HG02571 (cell line): ENCODE results near the gene OCIAD2.
"Not testable (repeated sequence)": the region's sequence is repeated elsewhere in the genome, so short reads cannot be mapped to it uniquely, and the experiment has no call there.

Source experiments
- ATAC-seq: cut with Tn5 transposase; IDR thresholded peaks from one replicate; pipeline ENCODE4 v1.9.1; 2021; ENCODE audit warnings: mild to moderate bottlenecking, moderate library complexity; ENCODE audit not compliant: unreplicated experiment

The OCIAD2 gene

DNA sequence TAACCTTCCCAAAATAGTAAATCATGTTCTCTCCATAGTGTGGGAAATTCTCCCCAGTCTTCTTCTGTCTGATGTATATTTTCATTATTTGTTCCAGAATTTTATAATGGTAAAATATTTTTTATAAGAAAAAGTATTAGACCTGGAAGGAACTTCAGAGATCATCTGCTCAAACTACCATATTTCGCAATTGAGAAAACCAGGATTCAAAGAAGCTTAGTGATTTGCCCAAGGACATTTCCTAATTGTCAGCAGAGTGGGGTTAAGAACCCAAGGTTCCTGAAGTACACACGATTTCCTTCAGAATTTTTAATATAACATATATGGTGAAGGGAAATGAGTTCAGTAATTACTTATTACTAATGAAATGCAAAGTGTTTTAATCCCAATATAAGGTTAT lies 51.6 kb downstream of the OCIAD2 start:
- no peak for ATAC-seq

DNA sequence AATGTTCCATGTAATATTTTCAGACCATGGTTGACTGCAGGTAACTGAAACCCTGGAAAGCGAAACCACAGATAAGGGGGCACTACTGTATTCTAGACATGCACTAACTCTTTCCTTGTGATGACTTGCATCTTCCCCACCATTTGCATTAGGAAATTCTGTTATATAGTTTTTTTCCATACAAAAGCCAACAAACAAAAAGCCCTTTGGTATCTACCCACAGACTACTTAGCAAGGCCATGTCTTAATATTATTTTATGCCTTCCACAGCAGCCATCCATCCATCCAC lies 52.2 kb downstream of the OCIAD2 start:
- no peak for ATAC-seq

DNA sequence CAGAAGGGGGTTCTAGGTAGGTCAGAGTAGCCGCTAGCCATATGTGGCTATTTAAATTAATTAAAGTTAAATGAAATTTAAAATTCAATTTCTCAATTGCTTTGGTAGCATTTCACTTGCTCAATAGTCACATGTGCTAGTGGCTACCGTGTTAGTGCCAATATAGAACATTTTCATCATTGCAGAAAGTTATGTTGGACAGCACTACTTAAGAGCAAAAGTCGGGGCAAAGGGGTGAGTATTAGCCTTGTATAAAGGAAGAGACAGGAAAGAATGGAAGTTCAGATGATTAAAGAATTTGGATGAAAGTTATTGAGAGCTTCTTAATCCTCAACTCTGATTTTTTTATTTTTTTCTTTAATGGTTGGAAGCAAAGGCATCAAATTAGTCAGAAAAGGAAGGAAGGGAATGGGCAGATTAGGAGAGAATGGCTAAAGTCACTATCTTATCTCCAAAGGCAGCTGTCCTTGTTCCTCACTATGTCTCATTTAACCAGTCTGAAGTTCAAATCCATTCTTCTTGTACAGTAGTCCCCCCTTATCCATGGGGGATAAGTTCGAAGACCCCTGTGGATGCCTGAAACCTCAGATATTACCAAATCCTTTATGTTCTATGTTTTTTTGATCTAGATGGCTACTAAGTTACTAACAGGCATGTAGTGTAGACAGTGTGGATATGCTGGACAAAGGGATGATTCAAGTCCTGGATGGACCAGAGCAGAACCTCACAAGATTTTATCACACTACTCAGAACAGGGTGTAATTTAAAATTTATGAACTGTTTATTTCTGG lies 52.8 kb downstream of the OCIAD2 start:
- no peak for ATAC-seq

DNA sequence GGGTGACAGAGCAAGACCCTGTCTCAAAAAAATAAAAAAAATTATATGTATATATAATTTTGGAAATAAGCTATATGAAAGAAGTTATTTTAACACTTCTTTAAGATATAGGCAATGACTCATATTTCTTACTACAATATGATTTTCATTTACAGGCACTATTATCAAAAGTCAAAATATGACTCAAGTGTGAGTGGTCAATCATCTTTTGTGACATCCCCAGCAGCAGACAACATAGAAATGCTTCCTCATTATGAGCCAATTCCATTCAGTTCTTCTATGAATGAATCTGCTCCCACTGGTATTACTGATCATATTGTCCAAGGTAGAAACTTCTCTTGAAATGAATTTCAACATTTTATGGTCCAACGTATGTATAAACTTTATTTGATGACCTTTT lies 54.9 kb downstream of the OCIAD2 start:
- no peak for ATAC-seq

DNA sequence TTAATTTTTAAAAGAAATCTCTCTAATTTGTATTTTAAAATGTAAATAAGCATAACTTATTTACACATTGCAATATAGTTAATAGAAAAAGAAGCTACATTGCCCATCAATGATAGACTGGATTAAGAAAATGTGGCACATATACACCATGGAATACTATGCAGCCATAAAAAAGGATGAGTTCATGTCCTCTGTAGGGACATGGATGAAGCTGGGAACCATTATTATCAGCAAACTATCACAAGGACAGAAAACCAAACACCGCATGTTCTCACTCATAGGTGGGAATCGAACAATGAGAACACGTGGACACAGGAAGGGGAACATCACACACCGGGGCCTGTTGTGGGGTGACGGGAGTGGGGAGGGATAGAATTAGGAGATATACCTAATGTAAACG lies 57.8 kb downstream of the OCIAD2 start:
- not testable (repeated sequence) for ATAC-seq

DNA sequence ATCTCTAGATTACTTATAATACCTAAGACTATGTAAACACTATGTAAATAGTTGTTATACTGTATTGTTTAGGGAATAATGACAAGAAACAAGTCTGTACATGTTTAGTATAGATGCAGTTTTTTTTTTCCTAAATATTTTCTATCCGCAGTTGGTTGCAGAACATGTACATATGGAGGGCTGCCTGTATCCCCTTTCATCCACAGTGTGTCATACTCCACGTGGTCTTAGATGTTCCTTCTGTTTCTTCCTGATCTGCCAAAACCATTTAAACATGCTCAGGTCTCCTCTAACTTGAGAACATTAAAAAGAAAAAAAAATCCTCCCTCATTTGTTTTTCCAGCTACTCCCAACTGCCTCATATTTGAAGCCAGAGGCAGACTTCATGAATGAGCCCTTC lies 61.7 kb downstream of the OCIAD2 start:
- no peak for ATAC-seq

DNA sequence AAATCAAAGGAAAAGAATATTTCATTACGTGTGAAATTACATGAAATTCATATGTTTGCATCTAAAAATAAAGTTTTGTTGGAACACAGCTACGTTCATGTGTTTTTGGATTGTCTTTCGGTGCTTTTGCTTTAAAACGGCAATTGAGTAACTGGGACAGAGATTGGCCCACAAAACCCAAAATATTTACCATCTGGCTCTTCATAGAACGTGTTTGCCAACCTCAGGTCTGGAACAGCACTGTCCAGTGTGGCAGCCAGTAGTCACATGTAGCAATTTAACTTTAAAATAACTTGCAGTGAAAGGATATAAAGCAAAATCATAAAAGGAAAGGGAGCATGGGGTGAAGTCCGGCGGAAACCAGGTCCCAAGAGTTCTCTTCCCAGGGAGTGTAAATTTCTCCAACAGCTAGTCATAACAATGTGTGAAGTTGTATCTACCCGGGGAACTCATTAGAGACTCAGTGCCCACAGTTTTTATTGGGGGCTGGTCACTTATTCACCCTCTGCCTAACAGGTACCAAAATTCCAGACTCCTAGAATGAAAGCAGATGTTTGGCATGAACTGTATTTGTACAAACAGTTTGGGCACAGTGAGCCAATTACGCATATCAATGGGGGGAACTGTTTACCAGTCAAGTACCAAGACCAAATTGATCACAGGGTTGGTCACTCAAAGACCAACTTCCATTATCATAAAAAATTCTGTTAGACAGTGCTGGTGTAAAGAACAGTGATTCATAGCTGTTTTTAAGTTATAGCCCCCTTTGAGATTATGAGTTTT lies 65.3 kb downstream of the OCIAD2 start:
- no peak for ATAC-seq

DNA sequence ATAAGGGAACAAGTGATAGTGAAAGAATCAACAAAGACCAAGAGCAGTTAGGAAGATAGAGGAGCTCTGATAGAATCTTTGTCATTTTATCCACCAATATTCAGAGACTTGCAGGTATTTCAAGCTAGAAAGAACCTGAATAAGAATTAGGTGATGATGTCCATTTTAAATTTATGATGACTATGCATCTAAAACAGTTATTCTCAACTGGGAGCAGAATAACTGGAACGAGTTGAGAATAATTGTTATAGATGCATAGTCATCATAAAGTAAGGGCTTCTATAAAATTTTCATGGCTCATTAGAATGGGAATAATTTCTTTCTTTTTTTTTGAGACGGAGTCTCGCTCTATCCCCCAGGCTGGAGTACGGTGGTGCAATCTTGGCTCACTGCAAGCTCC lies 69.9 kb downstream of the OCIAD2 start:
- no peak for ATAC-seq
